Activated T-cell treated with anti-CD3 and anti-CD28 coated beads, Interleukin-2, amount 50 U/mL, for 48 hours (primary cell): Measurements from ENCODE around the gene RASSF6.
"Not testable (repeated sequence)": the region's sequence is repeated elsewhere in the genome, so short reads cannot be mapped to it uniquely, and the experiment has no call there.

ENCODE experiments used
- DNase-seq, 2 experiments: peaks; one replicate each; pipeline ENCODE4 v3.0.0-alpha.2; 2020

The RASSF6 gene

DNA sequence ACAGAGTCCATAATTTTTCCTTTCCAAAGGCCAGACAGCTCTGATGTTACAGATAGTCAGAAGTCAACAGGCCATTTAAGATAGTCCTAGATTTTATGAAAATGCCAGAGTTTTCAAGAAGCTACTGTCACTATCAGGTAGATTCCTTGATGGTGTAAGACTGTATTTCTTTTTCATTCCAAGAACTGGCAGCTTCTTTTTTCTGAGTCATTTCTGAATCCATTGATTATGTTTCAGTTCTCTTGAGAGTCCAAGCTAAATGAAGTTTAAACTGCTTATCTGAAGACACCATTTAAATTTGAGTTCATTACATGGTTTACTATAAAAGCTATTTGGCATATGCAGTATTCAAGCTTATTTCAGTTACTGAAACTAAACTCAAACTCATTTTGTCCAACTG, 44.6 kb downstream of the RASSF6 start:
- DNase-seq = no peak

- peak; percentile 26 to 41 for DNase-seq
Measured at GRCh38 chr4:73573794-73574528, 46.3 kb downstream of the RASSF6 start.

- not testable (repeated sequence) for DNase-seq
Measured at GRCh38 chr4:73550865-73551264, 69.4 kb downstream of the RASSF6 start.

DNA sequence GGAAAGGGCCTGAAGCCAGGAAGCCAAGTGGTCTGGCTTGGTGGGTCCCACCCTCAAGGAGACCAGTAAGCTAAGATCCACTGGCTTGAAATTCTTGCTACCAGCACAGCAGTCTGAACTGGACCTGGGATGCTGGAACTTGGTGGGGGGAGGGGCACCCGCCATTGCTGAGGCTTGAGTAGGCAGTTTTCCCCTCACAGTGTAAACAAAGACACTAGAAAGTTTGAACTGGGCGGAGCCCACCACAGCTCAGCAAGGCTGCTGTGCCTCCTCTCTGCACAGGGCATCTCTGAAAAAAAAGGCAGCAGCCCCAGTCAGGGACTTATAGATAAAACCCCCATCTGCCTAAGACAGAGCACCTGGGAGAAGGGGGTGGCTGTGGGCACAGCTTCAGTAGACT, 75.6 kb downstream of the RASSF6 start:
- no peak for DNase-seq

- DNase-seq = no peak
Measured at GRCh38 chr4:73541251-73541650, 79.0 kb downstream of the RASSF6 start.

GRCh38 chr4:73540826-73541225, 79.4 kb downstream of the RASSF6 start:
- DNase-seq = no peak

DNA sequence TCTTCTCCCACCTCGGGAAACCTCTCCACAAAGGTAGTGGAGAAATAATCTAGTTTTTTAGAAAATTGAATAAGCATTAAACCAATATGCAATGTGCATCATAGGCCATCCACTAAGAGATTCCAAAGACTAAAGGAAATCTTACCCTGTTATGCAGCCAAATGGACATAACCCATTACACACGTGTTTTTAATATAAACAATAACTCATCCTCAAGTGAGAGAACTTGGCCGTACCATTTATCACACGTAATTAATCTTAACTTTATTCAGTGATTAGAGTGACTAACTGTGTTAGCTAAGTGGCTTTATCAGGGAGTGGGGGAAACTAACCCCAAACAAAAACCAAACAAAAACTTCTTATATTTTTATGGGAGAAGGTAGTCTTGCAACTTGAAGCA, 80.8 kb downstream of the RASSF6 start:
- no peak for DNase-seq

GRCh38 chr4:73538162-73538561, 82.1 kb downstream of the RASSF6 start:
- DNase-seq = no peak

DNA sequence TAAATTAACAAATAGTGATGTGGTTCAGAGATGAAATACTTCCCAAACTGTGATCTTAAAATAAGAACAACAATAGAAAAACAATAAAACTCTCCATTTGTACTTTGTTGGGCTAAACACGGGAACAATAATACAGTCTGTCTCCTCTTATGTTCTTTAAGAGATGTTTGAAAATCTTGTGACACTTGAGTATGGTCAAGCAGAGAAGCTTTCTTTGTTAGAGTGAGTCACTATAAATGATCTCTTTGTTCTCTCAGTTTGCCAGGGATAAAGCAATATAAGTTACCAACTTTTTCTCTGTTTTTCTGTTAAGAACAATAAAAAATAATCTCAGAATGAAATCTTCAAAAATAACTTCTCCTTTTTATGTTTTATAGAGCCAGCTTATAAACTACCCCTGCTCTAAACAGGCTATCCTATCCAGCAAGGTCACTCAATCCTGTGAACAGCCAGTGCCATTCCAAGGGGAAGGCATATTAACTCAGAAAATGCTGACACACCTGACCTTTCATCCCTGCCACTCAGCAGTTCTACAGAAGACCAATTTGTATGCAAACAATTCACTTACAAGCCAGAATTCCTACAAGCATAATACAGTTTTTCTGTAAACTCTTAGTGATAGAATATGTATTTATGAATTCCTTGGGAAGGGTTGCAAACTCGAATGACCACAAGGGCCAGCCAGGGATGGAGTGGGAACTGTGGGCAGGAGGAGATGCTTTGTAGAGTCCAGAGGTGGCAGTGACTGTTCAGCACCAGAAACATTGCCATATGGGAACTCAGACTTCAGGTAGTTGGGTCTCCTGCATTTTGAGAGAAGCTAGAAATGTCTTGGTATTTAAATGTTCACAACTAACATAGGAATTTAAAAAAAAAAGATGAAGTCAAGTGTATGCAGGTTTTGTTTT, 86.5 kb downstream of the RASSF6 start:
- no peak for DNase-seq

- no peak for DNase-seq
Measured at GRCh38 chr4:73528171-73528570, 92.1 kb downstream of the RASSF6 start.

- no peak for DNase-seq
Measured at GRCh38 chr4:73527196-73527595, 93.0 kb downstream of the RASSF6 start.

- DNase-seq = no peak
Measured at GRCh38 chr4:73525611-73526010, 94.6 kb downstream of the RASSF6 start.

DNA sequence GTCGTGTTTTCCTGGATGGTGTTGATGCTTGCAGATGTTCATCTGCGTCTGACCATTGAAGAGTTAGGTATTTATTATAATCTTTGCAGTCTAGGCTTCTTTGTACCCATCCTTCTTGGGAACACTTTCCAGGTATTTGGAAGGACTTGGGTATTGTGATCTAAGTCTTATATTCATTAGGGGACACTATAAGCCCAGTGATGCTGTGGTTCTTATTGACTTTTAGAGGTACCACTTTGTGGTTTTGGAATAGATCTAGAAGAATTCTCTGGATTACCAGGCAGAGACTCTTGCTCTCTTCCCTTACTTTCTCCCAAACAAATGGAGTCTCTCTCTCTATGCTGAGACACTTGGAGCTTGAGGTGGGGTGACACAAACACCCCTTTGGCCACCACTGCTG, 97.1 kb downstream of the RASSF6 start:
- no peak for DNase-seq
